NOMO-1 treated with DMSO at 0.1 percent for 48 hours (cell line): ENCODE measurements around the gene CORIN.

Experiments used
- DNase-seq: peaks from one replicate; lab custom pipeline; 2025; ENCODE audit not compliant: unreplicated experiment; lab: John Stamatoyannopoulos, UW

CORIN gene

GRCh38 chr4:47836641-47837093 is 1.2 kb downstream of the CORIN start:
- peak; percentile 46 for DNase-seq

- DNase-seq = no peak
Observed at GRCh38 chr4:47835494-47835893, 2.4 kb downstream of the CORIN start.

- DNase-seq = no peak
Observed at GRCh38 chr4:47831026-47831679, 6.7 kb downstream of the CORIN start.

- no peak for DNase-seq
Observed at GRCh38 chr4:47830265-47831025, 7.4 kb downstream of the CORIN start.

- no peak for DNase-seq
Observed at GRCh38 chr4:47829438-47829837, 8.4 kb downstream of the CORIN start.

GRCh38 chr4:47827343-47828047 is 10.4 kb downstream of the CORIN start:
- DNase-seq = no peak

- no peak for DNase-seq
Observed at GRCh38 chr4:47824840-47825239, 13.0 kb downstream of the CORIN start.

GRCh38 chr4:47819178-47819577 is 18.7 kb downstream of the CORIN start:
- DNase-seq = no peak

- DNase-seq = no peak
Observed at GRCh38 chr4:47817275-47817674, 20.6 kb downstream of the CORIN start.

- no peak for DNase-seq
Observed at GRCh38 chr4:47816748-47817147, 21.1 kb downstream of the CORIN start.

GRCh38 chr4:47814618-47815295 is 23.1 kb downstream of the CORIN start:
- no peak for DNase-seq

- DNase-seq = no peak
Observed at GRCh38 chr4:47809654-47810203, 28.1 kb downstream of the CORIN start.

GRCh38 chr4:47804598-47804997 is 33.3 kb downstream of the CORIN start:
- DNase-seq = no peak

- no peak for DNase-seq
Observed at GRCh38 chr4:47801481-47802002, 36.3 kb downstream of the CORIN start.

- no peak for DNase-seq
Observed at GRCh38 chr4:47798165-47798564, 39.7 kb downstream of the CORIN start.

GRCh38 chr4:47791965-47792364 is 45.9 kb downstream of the CORIN start:
- peak; percentile 55 for DNase-seq

GRCh38 chr4:47790105-47790504 is 47.8 kb downstream of the CORIN start:
- no peak for DNase-seq

- DNase-seq = no peak
Observed at GRCh38 chr4:47788126-47788525, 49.7 kb downstream of the CORIN start.

GRCh38 chr4:47786958-47787370 is 50.9 kb downstream of the CORIN start:
- DNase-seq = peak; percentile 21

- no peak for DNase-seq
Observed at GRCh38 chr4:47785153-47785552, 52.7 kb downstream of the CORIN start.

- DNase-seq = no peak
Observed at GRCh38 chr4:47784222-47784621, 53.6 kb downstream of the CORIN start.
